ENCODE data around the gene TP63. TPM values are rescaled to one million over a fixed set of nuclear protein-coding genes. Genes with fewer than 3 reads are reported as not detected.
A peak's percentile ranks its signal among the peaks of the same experiment; 100 is the strongest.

Gene TP63
- total and polyA plus RNA-seq, 8 donors = 0.45 to 2.7 (median 0.84) TPM

DNA sequence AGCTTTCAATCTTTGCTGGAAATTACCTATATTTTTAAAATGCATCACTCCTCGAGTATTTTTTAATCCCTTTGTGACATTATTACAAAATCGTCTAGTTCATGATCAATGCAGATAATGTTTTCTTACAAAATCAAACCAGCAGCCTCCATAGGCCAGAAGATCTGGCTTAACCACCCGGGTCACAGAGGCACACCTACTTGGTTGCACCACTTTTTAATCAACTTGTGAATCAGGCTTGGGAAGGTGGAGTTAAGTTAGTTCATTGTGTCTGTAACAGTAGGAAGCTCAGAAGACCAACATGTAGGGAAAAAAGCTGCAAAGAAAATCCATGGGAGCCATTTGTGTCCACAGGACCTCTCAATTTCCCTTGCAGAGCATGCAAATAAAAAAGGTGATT, 148.0 kb downstream of the TP63 start:
- TF ChIP-seq, protein P1, sequence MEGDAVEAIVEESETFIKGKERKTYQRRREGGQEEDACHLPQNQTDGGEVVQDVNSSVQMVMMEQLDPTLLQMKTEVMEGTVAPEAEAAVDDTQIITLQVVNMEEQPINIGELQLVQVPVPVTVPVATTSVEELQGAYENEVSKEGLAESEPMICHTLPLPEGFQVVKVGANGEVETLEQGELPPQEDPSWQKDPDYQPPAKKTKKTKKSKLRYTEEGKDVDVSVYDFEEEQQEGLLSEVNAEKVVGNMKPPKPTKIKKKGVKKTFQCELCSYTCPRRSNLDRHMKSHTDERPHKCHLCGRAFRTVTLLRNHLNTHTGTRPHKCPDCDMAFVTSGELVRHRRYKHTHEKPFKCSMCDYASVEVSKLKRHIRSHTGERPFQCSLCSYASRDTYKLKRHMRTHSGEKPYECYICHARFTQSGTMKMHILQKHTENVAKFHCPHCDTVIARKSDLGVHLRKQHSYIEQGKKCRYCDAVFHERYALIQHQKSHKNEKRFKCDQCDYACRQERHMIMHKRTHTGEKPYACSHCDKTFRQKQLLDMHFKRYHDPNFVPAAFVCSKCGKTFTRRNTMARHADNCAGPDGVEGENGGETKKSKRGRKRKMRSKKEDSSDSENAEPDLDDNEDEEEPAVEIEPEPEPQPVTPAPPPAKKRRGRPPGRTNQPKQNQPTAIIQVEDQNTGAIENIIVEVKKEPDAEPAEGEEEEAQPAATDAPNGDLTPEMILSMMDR (IDR thresholded peaks at IDR 0.05) = no peak
- Histone ChIP-seq H3K27ac (no peak overlapping the region), H3K4me1 (no peaks in the 10 kb centered on the region), H3K9me3 (no peaks in the 10 kb centered on the region), H3K36me3 (no peaks in the 10 kb centered on the region), H3K27me3 (no peaks in the 10 kb centered on the region), H3K4me3 (no peak overlapping the region)
- intact Hi-C loops (cut with DNase I) = no loop called here
- ATAC-seq (no peak), DNase-seq (no peak)

GRCh38 chr3:189780546-189781270, 149.5 kb downstream of the TP63 start:
- no peak for ATAC-seq
- no peak overlapping the region for H3K4me3 ChIP-seq
- DNase-seq = no peak

DNA sequence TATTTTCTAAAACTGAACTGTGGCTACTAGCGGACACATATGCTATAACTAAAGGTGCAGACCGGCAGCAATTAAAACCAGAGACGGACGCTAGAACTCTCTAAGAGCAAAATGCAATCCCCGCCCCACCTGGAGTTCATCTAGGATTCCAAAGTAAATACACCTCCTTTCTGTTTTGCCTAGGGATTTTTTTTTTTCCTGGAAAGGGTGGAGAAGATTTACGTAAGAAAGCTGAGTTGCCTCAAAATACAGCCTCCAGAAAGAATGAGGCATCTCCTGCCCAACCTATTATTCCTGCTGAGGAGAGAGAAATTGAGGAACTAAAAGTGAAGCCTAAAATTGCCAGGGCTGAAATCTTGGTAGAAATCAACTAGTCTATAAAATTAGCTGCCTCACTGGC, 150.2 kb downstream of the TP63 start:
- Histone ChIP-seq H3K36me3 (no peaks in the 10 kb centered on the region), H3K4me1 (no peaks in the 10 kb centered on the region), H3K27ac (no peak overlapping the region), H3K9me3 (no peaks in the 10 kb centered on the region), H3K27me3 (no peaks in the 10 kb centered on the region), H3K4me3 (no peak overlapping the region)
- ATAC-seq = no peak
- intact Hi-C loops (cut with DNase I) = no loop called here
- DNase-seq = no peak
- TF ChIP-seq, protein P1 (IDR thresholded peaks at IDR 0.05) = no peak

More at GRCh38 chr3:189780546-189781270, 149.5 kb downstream of the TP63 start:
- no peaks in the 10 kb centered on the region for H3K27me3 ChIP-seq
- no peak overlapping the region for H3K27ac ChIP-seq
- no peaks in the 10 kb centered on the region for H3K9me3 ChIP-seq
- H3K4me1 ChIP-seq = no peaks in the 10 kb centered on the region
- intact Hi-C loops (cut with DNase I) = no loop called here
- TF ChIP-seq, protein P1 (IDR thresholded peaks at IDR 0.05) = no peak
- no peaks in the 10 kb centered on the region for H3K36me3 ChIP-seq

GRCh38 chr3:189786479-189787064, 155.4 kb downstream of the TP63 start:
- Histone ChIP-seq H3K27ac (no peak overlapping the region), H3K27me3 (no peaks in the 10 kb centered on the region), H3K9me3 (no peaks in the 10 kb centered on the region), H3K36me3 (no peaks in the 10 kb centered on the region), H3K4me3 (no peak overlapping the region), H3K4me1 (no peaks in the 10 kb centered on the region)
- no peak for ATAC-seq
- intact Hi-C loops (cut with DNase I) = no loop called here
- TF ChIP-seq, protein P1 (IDR thresholded peaks at IDR 0.05) = no peak
- peak in 1 of 4 donors; percentile 6 for DNase-seq

- Histone ChIP-seq H3K4me1 (no peaks in the 10 kb centered on the region), H3K27ac (no peak overlapping the region), H3K9me3 (no peaks in the 10 kb centered on the region), H3K4me3 (no peak overlapping the region), H3K36me3 (no peaks in the 10 kb centered on the region), H3K27me3 (no peaks in the 10 kb centered on the region)
- ATAC-seq (no peak), DNase-seq (no peak)
- TF ChIP-seq, protein P1 (IDR thresholded peaks at IDR 0.05) = no peak
- intact Hi-C loops (cut with DNase I) = no loop called here
These were observed 156.0 kb downstream of the TP63 start for GRCh38 chr3:189787191-189787590.

Measured in left lung (tissue), 10 donors.